Measurements from ENCODE around the gene MED12L. TPM values are rescaled to one million over a fixed set of nuclear protein-coding genes. Genes with fewer than 3 reads are reported as not detected.

The MED12L gene
- total and polyA plus RNA-seq, 2 donors from 2014 or later: 0.13 to 0.82 TPM

DNA sequence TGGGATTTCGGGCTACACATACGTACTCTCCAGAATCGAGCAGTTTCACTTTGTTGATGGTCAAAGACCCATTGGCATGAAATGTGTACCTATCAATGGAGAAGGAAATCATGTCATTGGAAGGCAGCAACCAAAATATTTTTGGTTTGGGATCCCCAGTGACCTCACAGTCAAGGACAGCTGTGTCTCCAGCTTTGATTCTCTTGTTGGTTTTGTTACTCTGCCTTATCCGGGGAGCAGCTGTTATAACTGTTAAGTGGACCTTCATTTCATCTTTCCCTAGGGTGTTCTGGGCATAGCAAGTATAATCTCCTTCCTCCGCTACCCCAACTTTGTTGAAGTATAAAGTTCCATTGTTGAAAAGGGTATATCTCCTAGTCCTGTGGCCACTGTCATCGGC is 352.4 kb downstream of the MED12L start:
- Histone ChIP-seq H3K4me3 (ENCODE audit: low read length in 3 of 3) (no peak overlapping the region), H3K9me3 (ENCODE audit: control insufficient read depth in 2 of 3, insufficient read depth in 1 of 3, low read length in 3 of 3) (no peaks in the 10 kb centered on the region), H3K27me3 (ENCODE audit: control insufficient read depth, insufficient read depth, low read length) (no peaks in the 10 kb centered on the region), H3K9ac (ENCODE audit: low read length in 3 of 3) (no peak overlapping the region), H3K36me3 (ENCODE audit: control insufficient read depth in 2 of 3, insufficient read depth in 3 of 3, low read length in 3 of 3) (no peaks in the 10 kb centered on the region), H3K27ac (ENCODE audit: low read depth in 2 of 2, low read length in 2 of 2) (no peak overlapping the region), H3K4me1 (ENCODE audit: control insufficient read depth in 2 of 3, insufficient read depth in 2 of 3, low read depth in 1 of 3, low read length in 3 of 3) (no peaks in the 10 kb centered on the region)
- FAIRE-seq (no peak), DNase-seq (no peak)
- intact Hi-C loops (cut with DNase I): no loop called here
- TF ChIP-seq, protein P1, sequence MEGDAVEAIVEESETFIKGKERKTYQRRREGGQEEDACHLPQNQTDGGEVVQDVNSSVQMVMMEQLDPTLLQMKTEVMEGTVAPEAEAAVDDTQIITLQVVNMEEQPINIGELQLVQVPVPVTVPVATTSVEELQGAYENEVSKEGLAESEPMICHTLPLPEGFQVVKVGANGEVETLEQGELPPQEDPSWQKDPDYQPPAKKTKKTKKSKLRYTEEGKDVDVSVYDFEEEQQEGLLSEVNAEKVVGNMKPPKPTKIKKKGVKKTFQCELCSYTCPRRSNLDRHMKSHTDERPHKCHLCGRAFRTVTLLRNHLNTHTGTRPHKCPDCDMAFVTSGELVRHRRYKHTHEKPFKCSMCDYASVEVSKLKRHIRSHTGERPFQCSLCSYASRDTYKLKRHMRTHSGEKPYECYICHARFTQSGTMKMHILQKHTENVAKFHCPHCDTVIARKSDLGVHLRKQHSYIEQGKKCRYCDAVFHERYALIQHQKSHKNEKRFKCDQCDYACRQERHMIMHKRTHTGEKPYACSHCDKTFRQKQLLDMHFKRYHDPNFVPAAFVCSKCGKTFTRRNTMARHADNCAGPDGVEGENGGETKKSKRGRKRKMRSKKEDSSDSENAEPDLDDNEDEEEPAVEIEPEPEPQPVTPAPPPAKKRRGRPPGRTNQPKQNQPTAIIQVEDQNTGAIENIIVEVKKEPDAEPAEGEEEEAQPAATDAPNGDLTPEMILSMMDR (IDR thresholded peaks at IDR 0.05; ENCODE audit: borderline replicate concordance, extremely low read depth, insufficient read depth): no peak

DNA sequence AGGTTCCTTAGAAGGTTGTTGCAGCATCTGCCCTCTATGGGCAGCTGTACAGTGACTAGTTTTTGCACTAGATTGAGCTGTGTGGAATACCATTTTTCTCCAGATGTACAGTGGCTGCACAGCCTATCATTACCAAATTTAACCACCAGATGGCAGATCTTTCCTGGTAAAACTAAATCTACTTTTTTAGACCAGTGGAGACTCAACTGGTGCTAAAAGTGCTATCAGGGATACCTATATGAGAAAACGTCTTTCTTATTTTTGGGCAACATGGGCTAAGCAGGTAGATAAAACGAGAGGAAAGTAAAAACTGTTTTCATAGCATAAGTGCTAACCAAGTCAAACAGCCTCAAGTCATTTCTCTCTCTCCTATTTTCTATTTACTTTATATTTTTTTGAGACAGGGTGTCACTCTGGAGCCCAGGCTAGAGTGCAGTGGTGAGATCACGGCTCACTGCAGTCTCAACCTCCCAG is 354.2 kb downstream of the MED12L start:
- FAIRE-seq: peak; percentile 78
- intact Hi-C loops (cut with DNase I): loop anchor here (10.0 kb wide), 1 partner anchor 395 kb away; no protein-coding TSS in a partner anchor

DNA sequence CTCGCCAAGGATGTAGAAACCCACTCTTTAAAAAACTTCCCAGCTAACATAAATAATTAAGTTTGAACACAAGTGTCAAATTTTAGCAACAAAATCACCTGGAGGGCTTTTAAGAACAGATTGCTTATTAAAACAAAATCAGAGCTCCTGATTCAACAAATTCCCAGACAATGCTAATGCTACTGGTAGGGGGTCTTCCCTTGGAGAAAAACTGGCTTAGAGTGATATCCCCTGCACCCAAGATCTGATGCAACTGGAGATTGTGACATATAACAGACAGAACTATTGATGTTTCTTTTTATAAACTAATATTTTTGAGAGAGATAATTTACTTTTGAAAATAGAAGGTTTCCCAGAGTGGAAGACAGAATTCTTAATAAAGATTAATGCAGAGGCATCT is 355.5 kb downstream of the MED12L start:
- no peaks in the 10 kb centered on the region for H3K9me3 ChIP-seq (ENCODE audit: control insufficient read depth in 2 of 3, insufficient read depth in 1 of 3, low read length in 3 of 3)
- DNase-seq (no peak), FAIRE-seq (no peak)
- H3K27me3 ChIP-seq (ENCODE audit: control insufficient read depth, insufficient read depth, low read length): no peaks in the 10 kb centered on the region
- TF ChIP-seq, protein P1 (IDR thresholded peaks at IDR 0.05; ENCODE audit: borderline replicate concordance, extremely low read depth, insufficient read depth): no peak
- H3K4me1 ChIP-seq (ENCODE audit: control insufficient read depth in 2 of 3, insufficient read depth in 2 of 3, low read depth in 1 of 3, low read length in 3 of 3): no peaks in the 10 kb centered on the region
- no peaks in the 10 kb centered on the region for H3K36me3 ChIP-seq (ENCODE audit: control insufficient read depth in 2 of 3, insufficient read depth in 3 of 3, low read length in 3 of 3)
- H3K4me3 ChIP-seq (ENCODE audit: low read length in 3 of 3): no peak overlapping the region
- intact Hi-C loops (cut with DNase I): loop anchor here (10.0 kb wide), 1 partner anchor 394 kb away; no protein-coding TSS in a partner anchor
- no peak overlapping the region for H3K9ac ChIP-seq (ENCODE audit: low read length in 3 of 3)
- H3K27ac ChIP-seq (ENCODE audit: low read depth in 2 of 2, low read length in 2 of 2): no peak overlapping the region

More for the DNA sequence above, 354.2 kb downstream of the MED12L start:
- Histone ChIP-seq H3K27me3 (ENCODE audit: control insufficient read depth, insufficient read depth, low read length) (no peaks in the 10 kb centered on the region), H3K36me3 (ENCODE audit: control insufficient read depth in 2 of 3, insufficient read depth in 3 of 3, low read length in 3 of 3) (no peaks in the 10 kb centered on the region), H3K9me3 (ENCODE audit: control insufficient read depth in 2 of 3, insufficient read depth in 1 of 3, low read length in 3 of 3) (no peaks in the 10 kb centered on the region), H3K9ac (ENCODE audit: low read length in 3 of 3) (no peak overlapping the region), H3K27ac (ENCODE audit: low read depth in 2 of 2, low read length in 2 of 2) (no peak overlapping the region), H3K4me1 (ENCODE audit: control insufficient read depth in 2 of 3, insufficient read depth in 2 of 3, low read depth in 1 of 3, low read length in 3 of 3) (no peaks in the 10 kb centered on the region), H3K4me3 (ENCODE audit: low read length in 3 of 3) (no peak overlapping the region)
- TF ChIP-seq, protein P1 (IDR thresholded peaks at IDR 0.05; ENCODE audit: borderline replicate concordance, extremely low read depth, insufficient read depth): peak; percentile 79
- peak in 3 of 5 donors; percentile 23 to 84 (median 79) for DNase-seq

DNA sequence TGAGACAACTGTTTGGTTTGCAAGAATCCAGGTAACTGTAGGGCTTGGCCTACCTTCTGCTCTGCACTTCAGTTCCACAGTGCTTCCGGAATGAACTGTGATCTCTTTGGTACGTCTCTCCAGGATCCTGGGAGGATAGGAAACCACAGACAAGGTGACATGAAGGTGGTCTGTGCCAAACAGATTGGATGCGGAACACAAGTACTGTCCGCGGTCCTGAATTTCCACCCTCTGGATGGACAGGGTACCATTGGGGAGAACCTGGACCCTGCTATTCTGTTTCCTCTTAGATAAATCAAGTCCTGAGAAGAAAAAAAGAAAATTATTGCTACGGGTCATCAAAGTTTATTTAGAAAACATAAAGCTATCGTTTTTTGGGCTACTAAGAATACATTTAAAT is 358.1 kb downstream of the MED12L start:
- Histone ChIP-seq H3K36me3 (ENCODE audit: control insufficient read depth in 2 of 3, insufficient read depth in 3 of 3, low read length in 3 of 3) (no peaks in the 10 kb centered on the region), H3K4me3 (ENCODE audit: low read length in 3 of 3) (no peak overlapping the region), H3K9ac (ENCODE audit: low read length in 3 of 3) (no peak overlapping the region), H3K9me3 (ENCODE audit: control insufficient read depth in 2 of 3, insufficient read depth in 1 of 3, low read length in 3 of 3) (no peaks in the 10 kb centered on the region), H3K4me1 (ENCODE audit: control insufficient read depth in 2 of 3, insufficient read depth in 2 of 3, low read depth in 1 of 3, low read length in 3 of 3) (no peaks in the 10 kb centered on the region), H3K27me3 (ENCODE audit: control insufficient read depth, insufficient read depth, low read length) (no peaks in the 10 kb centered on the region), H3K27ac (ENCODE audit: low read depth in 2 of 2, low read length in 2 of 2) (no peak overlapping the region)
- FAIRE-seq (no peak), DNase-seq (peak in 4 of 5 donors; percentile 40 to 69 (median 50))
- intact Hi-C loops (cut with DNase I): loop anchor here (10.0 kb wide), 1 partner anchor 391 kb away; no protein-coding TSS in a partner anchor
- TF ChIP-seq, protein P1 (IDR thresholded peaks at IDR 0.05; ENCODE audit: borderline replicate concordance, extremely low read depth, insufficient read depth): no peak

Data from kidney (tissue), 14 donors.